HG03521 (cell line): ENCODE results near the gene RPS3.

Experiments used
- ATAC-seq: cut with Tn5 transposase; IDR thresholded peaks from one replicate; pipeline ENCODE4 v1.9.1; 2021; ENCODE audit warnings: mild to moderate bottlenecking, moderate library complexity; ENCODE audit not compliant: unreplicated experiment

RPS3 gene

DNA sequence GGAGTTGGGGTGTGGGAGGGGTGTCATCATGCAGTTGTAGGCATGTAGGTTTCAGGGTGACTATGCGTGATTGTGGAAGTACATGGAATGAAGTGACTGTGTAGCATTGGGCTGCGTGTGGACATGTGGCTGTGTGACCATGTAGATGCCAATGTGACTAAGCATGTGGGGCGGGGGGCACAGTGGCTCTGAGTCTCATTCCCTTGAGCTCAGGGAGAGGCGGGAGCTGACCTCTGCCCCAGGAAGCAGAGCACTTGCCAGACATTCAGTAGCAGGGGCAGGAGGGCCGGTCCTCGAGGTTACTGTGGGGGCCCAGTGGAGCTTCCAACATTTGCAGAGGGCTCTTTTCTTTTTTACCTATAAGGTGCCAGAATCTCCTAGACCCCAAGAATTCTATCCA lies 34.1 kb downstream of the RPS3 start:
- no peak for ATAC-seq

DNA sequence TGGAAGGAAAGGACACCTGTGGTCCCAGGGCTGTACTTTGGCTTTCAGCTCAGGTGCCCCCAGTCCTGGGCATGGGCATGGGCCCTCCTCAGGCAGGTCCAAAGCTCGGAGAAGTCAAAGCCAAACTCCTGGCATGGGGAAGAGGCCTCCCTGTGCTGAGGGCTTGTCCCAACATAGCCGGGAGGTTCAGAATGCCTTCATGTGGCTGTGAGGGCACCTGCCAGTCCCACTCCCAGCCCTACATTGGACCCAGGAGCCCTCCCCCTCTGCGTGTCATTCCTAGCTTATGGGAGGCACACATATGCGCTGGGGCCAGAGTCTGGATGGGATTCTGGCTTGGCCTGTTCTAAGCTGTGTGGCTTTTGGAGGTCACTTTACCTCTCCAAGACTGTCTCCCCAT lies 34.7 kb downstream of the RPS3 start:
- ATAC-seq = no peak

DNA sequence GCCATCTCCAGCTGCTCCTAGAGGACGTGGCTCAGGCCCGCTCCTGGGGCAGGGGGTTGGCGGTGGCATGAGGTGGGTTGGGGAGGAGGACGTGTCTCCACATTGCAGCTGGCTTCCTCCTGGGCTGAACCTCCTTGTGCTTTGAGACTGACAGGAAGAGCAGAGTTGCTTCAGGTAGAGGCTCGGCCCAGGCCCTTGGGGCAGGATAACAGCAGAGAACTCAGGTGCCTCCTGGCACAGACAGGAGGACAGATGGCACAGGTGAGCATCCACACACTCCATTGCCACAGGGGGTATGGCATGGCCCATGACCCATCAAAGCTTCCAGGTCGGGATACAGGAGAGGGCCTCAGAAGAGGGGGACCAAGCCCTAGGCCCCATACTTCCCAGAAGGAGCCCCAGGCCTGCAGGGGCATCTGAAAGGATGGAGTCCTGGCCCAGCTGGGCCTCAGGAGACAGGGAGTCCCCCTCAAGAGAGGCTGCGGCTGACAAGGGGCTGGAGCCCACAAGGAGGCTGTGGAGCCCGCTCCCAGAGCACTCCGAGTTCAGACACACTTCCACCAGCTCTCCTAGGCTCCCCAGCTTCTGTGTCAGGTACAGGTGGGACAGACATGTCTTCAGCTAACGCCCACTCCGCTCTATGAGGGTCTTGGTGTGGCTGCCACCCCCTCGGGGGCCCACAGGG lies 35.7 kb downstream of the RPS3 start:
- no peak for ATAC-seq

DNA sequence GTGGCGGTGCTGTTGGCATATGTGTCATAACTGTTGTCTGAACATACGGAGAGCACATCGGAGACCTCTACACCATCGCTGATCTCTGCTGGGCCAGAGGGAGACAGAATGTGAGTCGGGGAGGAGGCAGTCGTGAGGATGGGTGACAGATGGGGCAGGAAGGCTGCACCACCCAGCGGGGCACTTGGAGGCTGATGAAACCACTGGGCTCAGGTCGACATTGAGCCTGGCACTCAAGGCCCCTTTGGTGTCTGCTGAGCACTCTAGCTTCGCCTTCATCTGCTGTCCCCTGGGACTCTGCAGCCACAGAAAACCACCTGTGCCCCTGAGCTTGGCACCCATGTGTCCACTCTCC lies 36.2 kb downstream of the RPS3 start:
- ATAC-seq = no peak

DNA sequence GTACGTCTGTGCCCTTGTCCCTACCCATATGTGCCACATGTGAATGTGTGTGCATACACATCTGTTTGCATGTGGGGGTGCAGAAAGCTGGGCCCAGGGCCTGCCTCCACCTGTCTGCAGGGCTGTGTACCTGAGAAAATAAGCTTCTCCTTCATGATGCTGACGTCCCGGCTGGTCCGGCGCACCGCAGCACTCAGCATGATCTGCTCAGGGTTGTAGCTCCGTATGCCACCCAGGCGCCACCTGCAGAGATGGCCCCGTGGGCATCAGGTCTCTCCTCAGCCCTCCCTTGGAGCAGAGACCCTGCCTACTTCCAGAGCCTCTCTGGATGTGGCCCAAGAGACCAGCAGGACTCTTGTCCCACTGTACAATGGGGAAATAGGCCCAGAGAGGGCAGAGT lies 37.5 kb downstream of the RPS3 start:
- no peak for ATAC-seq

DNA sequence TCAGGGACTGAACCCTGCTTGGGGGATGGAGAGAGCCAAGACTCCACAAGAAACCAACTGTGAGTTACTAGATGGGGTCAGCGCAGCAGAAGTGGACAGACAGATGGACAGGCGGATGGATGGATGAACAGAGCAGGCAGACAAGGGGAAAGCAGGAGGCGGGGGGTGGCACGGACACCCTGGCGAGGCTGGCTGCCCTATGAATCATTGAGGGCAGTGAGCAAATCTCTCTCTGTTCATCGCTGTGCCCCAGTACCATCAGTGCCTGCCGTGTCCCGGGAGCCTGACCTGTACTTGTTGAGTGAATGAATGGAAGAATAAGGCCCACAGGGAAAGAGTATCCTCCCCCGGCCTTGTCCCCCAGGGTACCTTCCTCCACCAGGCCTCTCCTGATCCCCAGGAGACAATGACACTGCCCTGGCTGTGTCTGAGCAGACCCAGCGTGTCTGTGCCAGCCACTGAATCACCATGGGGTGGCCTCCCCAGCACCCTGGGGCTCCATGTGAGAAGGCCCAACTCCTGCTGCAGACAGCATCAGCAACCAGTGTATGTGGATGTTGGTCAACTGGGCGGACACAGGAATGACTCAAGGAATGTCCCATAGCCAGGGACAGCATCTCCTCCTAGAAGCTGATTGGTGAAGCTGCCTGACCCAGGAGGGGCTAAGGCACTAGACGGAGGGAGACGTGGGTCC lies 38.8 kb downstream of the RPS3 start:
- ATAC-seq = no peak

DNA sequence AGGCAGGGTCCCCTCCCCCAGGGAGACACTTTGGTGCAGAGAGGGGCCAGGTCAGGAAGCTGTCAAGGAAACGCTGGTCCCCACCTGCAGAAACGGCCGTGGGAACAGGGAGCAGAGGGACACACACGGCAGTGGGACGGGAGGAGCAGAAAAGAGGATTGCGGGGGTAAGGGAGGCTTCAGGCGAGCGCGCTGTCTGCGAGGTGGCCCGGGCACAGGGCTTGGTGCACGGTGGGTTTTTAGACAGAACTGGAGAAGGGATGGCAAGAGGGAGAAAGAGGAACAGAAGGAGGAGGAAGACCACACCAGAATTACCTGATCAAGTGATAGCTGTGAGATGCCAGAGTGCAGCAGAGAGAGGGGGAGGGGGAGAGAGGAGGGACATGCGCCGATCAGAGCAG lies 39.7 kb downstream of the RPS3 start:
- ATAC-seq = no peak

DNA sequence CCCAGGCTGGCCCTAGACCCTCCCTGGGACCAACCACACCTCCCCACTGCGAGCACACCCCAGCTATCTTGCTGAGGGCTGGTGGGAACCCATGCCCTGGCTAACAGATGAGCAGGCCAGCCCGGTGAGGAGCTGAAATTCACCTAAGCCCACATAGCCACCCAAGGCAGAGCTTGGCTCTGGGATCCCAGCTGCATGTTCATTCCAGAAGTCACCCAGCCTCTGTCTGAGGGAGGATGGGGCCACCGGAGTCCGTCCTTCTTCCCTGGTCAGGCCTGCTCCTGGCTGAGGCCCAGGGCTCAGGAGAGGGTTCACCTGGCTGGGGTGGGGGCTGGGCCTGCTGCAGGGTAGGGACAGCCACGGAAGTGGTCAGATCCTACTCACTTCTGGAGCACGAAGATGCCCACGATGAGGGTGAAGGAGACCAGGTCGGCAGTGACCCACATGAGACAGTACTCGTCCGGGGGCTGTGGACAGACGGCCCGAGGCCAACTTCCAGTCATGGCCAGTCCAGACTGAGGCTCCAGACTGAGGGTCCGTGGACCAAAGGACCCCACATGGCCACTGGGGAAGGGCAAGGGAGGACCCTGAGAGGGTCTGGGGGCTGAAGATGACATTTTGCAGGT lies 40.3 kb downstream of the RPS3 start:
- ATAC-seq = no peak

DNA sequence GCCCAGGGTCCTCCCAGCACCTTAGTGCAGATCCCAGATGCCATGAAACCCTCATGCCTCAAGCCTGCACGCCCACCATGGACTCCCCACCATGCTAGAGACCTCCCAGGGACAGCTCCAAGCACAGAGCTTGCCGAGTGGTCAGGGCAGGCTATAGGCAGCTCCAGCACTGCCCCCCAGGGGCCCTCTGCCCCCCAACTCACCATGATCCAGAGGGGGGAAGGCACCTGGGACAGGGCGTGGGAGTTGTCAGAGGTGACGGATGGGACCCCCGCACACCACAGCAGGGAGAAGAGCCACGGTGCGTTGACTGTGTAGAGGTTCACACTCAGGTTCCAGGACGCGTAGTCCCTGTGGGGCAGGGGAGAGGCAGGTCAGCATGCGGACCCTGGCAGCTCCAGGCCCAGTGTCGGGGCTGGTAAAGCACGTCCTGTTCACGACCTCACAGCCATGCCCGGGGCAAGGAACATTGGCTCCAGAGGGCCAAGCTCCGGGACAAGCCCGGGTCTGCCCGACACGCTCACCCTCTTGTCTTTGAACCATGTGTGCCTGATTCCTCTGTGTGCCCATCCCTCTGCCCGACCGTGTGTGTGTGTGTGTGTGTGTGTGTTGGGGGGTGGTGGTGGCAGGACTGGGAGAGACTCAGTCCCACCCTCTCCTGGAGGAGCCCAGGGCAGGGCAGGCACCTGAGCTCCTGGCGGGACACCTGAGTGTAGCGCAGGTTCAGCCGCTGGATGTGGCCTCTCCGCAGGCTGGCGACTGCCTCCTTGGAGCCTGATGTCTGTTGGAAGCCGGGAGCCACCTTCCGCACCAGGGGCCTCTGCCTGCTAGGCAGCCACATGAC lies 41.9 kb downstream of the RPS3 start:
- no peak for ATAC-seq

DNA sequence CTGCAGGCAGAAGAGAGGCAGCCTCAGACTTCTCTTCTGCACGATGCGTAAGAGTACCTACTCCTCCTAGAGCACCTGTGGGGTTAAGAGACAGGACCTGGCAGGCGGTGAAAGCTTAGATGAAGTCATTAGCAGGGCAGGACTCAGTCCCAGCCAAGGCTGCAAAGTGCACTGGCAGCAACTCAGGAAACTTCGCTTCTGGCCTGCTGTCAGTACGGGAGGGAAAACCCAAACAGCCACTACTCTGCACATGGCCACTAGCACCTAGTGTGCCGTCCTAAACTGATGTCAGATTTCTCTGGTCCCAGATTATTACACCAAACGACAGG lies 42.5 kb downstream of the RPS3 start:
- no peak for ATAC-seq

DNA sequence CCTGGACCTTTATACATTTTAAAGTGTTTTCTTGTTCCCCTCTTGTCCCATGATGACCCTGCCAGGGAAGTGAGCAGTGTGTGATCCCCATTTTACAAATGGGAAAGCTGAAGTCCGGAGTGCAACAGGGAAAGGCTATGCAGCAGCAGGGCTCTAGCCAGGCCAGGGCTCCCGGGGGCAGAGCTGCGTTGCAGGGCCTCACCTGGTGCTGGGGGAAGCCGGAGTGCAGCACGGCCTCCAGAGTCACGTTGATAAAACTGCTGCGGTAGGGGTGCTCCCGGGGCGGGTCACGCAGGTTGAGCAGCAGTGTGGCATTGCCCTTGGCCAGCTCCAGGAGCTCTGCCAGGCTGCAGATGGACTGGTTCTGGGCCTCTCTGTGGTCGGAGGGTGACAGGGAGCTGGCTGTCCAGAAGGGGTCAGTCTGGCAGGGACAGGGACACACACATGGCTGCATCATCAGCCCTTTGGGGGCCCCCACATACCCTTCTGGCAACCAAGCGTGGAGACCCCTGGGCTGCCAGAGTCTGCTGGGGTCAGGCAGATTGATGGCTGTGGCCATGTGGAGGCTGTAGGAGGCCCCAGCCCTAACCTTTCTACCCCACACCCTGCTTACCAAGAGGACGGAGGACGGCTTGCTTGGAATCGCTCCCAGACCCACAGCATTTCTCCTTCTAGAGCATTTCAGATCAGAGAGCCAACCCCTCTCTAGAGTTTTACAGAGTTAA lies 43.0 kb downstream of the RPS3 start:
- no peak for ATAC-seq

DNA sequence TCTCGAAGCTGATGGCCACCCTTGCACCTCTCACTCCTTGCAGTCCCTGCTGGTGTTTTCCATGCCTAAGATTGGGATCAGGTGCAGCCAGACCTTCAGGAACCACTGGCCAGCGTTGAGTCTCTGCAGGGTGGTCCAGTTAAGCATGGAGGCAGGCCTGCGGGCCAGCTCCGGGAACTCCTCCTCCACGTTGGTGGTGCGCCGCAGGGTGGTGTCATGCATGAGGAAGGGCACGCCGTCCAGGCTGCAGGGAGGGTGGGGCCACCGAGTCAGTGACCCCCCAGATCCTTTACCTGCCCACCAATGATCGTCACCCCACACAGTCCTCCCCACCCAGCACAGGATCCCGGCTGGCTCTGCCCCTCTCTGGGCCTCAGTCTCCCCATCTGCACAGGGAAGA lies 43.7 kb downstream of the RPS3 start:
- ATAC-seq = no peak

DNA sequence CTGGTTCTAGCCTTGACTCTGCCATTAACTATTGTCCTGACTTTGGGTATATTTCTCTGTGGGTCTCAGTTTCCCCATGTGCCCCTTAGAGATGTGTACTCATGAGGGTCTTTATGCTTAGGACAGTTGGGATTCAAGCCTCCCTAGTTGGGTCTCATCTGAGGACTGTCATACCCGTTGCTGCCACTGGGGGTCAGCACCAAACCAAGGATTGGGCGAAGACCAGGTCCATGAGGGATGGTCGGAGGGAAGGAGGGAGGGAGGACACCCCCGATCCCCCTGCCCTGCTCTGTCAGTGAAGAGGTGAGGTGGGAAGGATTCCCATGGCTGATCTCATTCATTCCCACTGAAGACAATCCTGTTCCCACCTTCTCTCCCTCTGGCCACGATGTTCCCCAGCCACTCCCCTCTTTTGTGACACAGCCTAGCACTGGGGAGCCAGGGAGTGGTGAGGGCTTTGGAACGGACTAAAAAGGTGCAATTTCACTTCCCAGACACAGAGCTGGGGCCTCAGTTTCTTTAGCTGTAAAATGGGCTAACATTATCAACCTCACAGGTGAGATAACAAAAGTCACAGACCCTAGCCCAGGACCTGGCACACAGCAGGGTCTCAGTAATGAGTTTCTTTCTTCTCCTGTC lies 46.1 kb downstream of the RPS3 start:
- no peak for ATAC-seq

DNA sequence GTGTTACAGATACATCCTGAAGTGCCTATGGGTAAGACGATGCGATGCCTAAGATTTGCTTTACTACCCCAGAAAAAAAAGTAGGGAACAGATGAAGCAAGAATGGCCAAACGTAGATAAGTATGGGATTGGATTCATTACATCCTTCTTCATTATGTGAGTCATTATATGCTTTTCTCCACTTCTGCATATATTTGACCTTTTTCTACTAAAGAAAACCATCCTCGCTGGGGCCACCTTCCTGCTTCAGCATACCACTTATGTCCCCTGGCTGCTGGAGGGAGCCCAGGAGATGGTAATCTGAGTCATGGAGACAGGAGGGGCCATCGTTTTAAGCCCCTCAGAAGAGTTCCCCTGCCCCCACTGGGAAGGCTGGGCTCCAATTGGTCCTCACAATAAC lies 48.1 kb downstream of the RPS3 start:
- ATAC-seq = no peak

DNA sequence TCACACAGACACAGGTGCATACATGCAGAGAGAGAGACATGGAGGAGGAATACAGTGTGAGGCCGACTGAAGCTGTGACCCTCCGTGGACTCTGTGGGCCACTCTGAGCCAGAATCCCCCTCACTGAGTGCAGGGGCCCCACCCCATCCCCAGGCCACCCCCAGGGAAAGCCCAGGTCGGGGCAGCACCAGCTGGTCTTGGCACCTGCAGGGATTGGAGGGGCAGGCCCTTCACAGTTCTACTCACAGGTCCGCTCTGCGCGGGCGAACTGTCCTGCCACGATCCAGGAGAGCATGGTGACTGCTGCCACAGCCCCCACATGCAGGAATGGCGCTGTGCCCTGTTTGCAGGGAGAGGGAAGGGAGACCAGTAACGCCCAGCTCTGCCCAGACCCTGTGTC lies 50.0 kb downstream of the RPS3 start:
- ATAC-seq = no peak

DNA sequence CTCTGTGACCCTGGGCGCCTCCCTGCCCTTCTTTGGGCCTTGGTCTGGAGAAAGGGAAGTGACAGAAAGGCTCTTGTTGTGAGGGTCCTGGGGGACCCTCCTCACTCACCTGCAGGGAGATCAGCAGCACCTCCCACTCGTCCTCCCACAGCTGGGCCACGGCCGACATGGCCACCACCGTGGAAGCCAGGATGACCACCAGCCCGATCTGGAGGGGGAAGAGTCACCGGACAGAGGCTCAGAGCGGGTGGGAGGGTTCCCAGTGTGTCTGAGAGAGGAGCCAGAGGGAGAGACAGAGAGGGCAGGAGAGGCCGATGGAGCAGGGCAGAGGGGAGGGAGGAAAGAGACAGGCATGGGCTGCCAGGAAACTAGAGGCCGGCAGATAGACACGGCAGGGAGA lies 50.5 kb downstream of the RPS3 start:
- ATAC-seq = no peak

DNA sequence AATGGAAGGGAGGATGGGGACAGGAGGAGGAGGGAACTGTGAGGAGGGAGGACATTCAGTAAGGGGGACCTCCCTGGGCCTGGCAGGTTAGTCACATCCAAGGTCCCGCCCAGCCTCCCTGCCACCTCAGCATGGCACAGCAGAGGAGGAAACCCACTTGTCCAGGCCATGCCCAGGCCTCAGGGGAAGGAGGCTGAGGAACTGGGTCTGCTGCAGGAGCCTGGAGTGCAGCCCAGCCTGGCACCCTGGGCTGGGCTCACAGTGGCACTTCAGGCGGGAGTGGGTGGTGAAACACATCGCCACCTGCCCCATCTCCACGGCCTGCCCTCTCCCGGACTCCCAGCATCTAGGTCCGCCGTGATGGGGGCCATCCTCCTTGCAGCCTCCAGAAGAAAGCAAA lies 50.9 kb downstream of the RPS3 start:
- ATAC-seq = no peak

DNA sequence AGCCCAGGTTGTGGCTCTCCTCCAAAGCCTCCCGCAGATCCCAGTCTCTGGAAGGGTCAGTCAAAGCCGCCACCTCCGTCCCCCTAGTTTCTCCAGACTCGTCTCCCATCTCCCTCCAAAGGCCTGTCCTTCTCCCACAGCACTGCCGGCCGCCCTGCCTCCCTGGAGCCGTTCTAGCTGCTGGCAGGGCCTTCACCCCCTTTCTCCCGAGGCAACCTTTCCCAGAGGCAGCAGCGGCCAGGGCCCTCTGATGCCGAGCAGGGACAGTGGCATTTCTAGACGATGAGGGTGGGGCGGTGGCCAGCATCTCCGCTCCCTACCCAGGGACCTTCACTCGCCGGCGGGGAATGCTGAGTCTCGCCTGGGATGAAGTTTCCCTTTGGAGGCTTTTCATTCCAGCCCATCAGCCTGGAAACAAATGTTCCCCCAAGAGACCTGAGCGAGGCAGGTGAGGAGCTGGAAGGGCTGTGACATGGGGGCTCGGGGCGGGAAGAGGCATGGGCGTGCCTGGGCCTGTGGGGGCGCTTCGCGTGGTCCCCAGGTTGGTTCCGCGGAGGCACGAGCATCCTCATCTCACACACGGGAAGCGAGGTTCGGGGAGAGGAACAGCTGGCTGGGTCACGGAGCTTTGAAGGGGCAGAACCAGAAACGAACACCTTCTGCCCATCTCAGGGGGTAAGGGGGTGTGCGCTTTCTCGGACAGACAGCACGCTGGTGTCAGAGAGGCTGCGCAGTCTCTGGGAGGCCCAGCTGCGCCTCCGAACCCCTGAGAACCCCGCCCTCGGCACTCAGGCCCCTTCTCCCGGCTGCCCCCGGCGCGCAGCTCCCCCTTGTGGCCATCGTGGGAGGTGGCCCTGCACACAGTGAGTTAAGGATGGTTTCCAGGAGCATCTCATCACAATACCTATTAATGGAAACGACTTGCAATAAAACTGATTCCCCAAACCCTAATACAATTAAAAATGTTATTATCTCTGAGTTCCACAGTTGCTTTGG lies 51.8 kb downstream of the RPS3 start:
- no peak for ATAC-seq

DNA sequence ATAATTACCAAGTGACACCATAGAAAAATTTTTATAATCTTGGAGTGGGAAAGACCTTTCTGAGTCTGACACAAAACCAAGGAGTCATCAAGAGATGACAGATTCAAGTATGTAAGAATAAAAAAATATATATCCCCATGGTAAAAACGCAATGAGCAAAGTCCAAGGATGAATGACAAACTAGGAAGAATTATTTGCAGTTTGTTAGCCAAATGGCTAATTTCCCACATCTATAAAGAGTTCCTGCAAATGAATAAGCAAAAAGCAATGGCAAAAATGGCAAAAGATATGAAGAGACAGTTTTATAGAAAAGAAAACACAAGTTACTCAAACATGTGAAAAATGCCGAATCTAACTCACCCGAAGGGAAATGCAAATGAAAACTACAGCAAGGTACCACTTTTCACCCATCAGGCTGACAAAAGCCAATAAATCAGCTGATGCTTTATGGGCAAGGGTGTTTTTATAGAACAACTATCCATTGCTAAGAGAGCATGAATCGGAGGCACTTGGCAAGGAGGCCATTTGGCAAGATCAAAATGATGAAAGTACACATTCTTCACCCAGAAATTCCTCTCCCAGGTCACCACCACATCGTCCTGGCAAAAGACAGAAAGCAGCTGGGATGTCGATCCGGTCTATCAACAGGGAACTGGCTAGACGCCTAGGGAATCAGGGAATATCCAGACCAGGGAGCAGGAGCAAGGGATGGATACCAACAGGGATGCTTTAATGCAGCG lies 54.8 kb downstream of the RPS3 start:
- no peak for ATAC-seq
